ENCODE data around the gene TNFRSF8. TPM values are rescaled to one million over a fixed set of nuclear protein-coding genes. Genes with fewer than 3 reads are reported as not detected.

The TNFRSF8 gene
- total and polyA plus RNA-seq, 12 donors = 0.17 to 0.61 (median 0.42) TPM; not detected in 1

DNA sequence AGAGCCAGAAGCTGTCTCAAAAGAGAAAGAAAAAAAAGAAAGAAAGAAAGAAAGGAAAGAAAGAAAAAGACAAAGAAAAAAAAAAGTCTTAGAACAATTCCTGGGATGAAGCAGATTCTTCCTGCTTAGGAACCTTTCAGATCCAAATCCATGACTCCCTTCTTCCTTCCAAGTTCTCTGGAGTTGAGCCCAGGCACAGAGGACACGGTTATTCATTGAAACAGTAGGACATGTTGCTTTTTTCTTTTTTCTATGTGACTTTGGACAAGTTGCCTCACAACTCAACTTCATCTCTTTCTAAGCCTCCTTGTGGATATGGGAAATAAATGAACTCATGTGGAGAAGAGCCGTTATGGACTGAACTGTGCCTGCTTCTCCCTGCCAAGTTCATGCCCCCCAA is 14.7 kb upstream of the TNFRSF8 start:
- no peak overlapping the region for H3K27ac ChIP-seq
- 34 to 58% (median 52%) methylated on average over 2 of the region's 2 CpGs for WGBS, 4 donors
- peak in 1 of 7 donors; percentile 15 for DNase-seq
- no peaks in the 10 kb centered on the region for H3K36me3 ChIP-seq (replicated peaks in 1 of 2)
- intact Hi-C loops (cut with DNase I) = no loop called here
- H3K4me1 ChIP-seq (replicated peaks in 1 of 2) = peaks cover 9 to 15% of the 10 kb centered on the region in 2 donors
- no peak for TF ChIP-seq POLR2A (IDR thresholded peaks at IDR 0.05)
- TF ChIP-seq, protein P1, sequence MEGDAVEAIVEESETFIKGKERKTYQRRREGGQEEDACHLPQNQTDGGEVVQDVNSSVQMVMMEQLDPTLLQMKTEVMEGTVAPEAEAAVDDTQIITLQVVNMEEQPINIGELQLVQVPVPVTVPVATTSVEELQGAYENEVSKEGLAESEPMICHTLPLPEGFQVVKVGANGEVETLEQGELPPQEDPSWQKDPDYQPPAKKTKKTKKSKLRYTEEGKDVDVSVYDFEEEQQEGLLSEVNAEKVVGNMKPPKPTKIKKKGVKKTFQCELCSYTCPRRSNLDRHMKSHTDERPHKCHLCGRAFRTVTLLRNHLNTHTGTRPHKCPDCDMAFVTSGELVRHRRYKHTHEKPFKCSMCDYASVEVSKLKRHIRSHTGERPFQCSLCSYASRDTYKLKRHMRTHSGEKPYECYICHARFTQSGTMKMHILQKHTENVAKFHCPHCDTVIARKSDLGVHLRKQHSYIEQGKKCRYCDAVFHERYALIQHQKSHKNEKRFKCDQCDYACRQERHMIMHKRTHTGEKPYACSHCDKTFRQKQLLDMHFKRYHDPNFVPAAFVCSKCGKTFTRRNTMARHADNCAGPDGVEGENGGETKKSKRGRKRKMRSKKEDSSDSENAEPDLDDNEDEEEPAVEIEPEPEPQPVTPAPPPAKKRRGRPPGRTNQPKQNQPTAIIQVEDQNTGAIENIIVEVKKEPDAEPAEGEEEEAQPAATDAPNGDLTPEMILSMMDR (IDR thresholded peaks at IDR 0.05) = no peak
- H3K27me3 ChIP-seq = no peaks in the 10 kb centered on the region
- H3K9me3 ChIP-seq (replicated peaks in 1 of 3) = no peaks in the 10 kb centered on the region
- H3K4me3 ChIP-seq = no peak overlapping the region

DNA sequence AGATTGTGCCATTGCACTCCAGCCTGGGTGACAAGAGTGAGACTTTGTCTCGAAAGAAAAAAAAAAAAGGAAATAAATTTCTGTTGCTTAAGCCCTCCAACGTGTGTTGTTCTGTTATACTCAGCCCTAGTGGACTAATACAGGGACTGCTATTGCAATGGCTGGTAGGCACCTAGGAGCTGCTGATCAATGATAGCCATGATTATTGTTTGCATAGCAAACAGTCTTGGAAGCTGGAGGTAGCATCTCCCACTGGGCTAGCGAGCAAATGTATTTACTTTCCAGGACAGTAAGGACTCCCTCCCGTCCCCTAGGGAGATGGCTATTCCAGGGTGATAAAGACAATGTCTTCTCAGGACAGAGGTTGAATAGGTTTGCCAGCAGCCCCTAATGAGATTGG is 13.5 kb upstream of the TNFRSF8 start:
- no peak for DNase-seq
- Histone ChIP-seq H3K9me3 (replicated peaks in 1 of 3) (no peaks in the 10 kb centered on the region), H3K4me3 (no peak overlapping the region), H3K36me3 (replicated peaks in 1 of 2) (no peaks in the 10 kb centered on the region), H3K4me1 (replicated peaks in 1 of 2) (peaks cover 9 to 16% of the 10 kb centered on the region in 2 donors), H3K27ac (no peak overlapping the region), H3K27me3 (no peaks in the 10 kb centered on the region)
- no peak for TF ChIP-seq POLR2A (IDR thresholded peaks at IDR 0.05)
- TF ChIP-seq, protein P1 (IDR thresholded peaks at IDR 0.05) = no peak
- WGBS, 4 donors = 72 to 83% (median 80%) methylated on average over 4 of the region's 4 CpGs
- intact Hi-C loops (cut with DNase I) = no loop called here

DNA sequence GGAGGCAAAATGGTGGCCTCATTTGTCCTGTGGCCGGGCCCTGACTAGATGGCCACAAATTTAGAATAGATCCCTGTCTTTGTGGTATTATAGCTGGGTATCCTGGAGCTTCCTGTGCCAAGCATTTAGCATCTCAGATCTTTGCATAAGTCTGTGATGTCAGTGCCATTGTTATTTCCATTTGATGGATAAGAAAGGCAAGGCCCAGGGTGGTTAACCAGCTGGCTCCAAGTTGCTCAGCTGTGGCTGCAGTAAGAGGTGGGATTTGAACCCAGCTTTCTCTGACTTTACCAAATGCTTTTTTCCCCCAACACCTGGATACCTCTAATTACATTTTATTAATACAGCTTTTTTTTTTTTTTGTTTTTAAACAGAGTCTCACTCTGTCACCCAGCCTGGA is 11.7 kb upstream of the TNFRSF8 start:
- 95 to 100% methylated on average over 1 of the region's 1 CpG; no CpG with 5 or more reads in 2 of the 4 donors for WGBS, 4 donors
- H3K27me3 ChIP-seq = no peaks in the 10 kb centered on the region
- H3K4me3 ChIP-seq = no peak overlapping the region
- no peak for DNase-seq
- no peak overlapping the region for H3K27ac ChIP-seq
- H3K4me1 ChIP-seq (replicated peaks in 1 of 2) = peaks cover 9 to 16% of the 10 kb centered on the region in 2 donors
- intact Hi-C loops (cut with DNase I) = no loop called here
- H3K36me3 ChIP-seq (replicated peaks in 1 of 2) = no peaks in the 10 kb centered on the region
- H3K9me3 ChIP-seq (replicated peaks in 1 of 3) = no peaks in the 10 kb centered on the region
- TF ChIP-seq POLR2A (IDR thresholded peaks at IDR 0.05) = no peak
- TF ChIP-seq, protein P1 (IDR thresholded peaks at IDR 0.05) = no peak

DNA sequence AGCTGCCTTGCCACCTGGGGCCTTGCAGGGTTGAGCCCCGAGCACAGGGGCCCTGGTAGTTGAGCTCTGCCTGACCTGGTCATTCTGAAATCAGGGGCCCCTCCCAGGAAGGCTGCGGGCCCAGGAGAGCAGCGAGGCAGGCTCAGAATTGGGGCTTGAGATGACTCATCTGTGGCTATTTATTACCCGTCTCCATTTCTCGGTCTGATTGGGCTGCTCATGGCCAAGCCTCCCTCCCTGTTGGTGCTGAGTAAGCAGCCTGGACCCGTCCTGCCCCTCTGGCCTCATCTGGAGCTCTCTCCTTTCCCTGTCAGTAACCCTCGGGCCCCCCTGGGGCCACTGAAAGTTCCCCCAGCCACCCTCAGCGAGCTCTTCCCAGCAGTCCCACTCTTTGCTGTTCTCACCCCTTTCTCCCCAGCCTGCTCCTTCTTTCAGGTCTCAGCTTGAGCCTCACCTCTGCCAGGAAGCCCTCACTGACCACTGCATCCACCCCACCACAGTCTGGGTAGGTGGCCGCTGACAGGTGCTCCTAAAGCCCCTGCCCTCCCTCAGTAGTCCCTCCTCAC is 11.0 kb upstream of the TNFRSF8 start:
- Histone ChIP-seq H3K4me1 (replicated peaks in 1 of 2) (peaks cover 9 to 16% of the 10 kb centered on the region in 2 donors), H3K9me3 (replicated peaks in 1 of 3) (no peaks in the 10 kb centered on the region), H3K27me3 (no peaks in the 10 kb centered on the region), H3K4me3 (no peak overlapping the region), H3K36me3 (replicated peaks in 1 of 2) (no peaks in the 10 kb centered on the region), H3K27ac (peak overlapping the region in 2 of 5 donors; percentile 11 to 27)
- WGBS, 4 donors = 10 to 19% (median 12%) methylated on average over 5 to 9 of the region's 9 CpGs
- intact Hi-C loops (cut with DNase I) = no loop called here
- peak; percentile 75 to 91 (median 85) for DNase-seq
- no peak for TF ChIP-seq POLR2A (IDR thresholded peaks at IDR 0.05)
- TF ChIP-seq, protein P1 (IDR thresholded peaks at IDR 0.05) = no peak

Measured in adrenal gland (tissue), 12 donors.